ACC112 (cell line): ENCODE measurements around the gene MACROD2.

Source experiments
- H2AFZ ChIP-seq: fragments of 200-600 bp; sonication (generic); one replicate; pipeline ENCODE4 v1.6.0; 2017; ENCODE audit warnings: antibody characterized with exemption, low read length; ENCODE audit not compliant: unreplicated experiment
- H3K27ac ChIP-seq: fragments of 200-600 bp; sonication (generic); 2 replicates; pipeline ENCODE4 v1.5.1; 2014; ENCODE audit warnings: low read depth, mild to moderate bottlenecking, antibody characterized with exemption, low read length, moderate library complexity
- H3K27me3 ChIP-seq: fragments of 200-600 bp; sonication (generic); 2 replicates; pipeline ENCODE4 v1.6.1; 2014; ENCODE audit warnings: mild to moderate bottlenecking, antibody characterized with exemption, low read length, moderate library complexity, mixed read lengths; ENCODE audit not compliant: insufficient read depth
- H3K36me3 ChIP-seq: fragments of 200-600 bp; sonication (generic); 2 replicates; pipeline ENCODE4 v1.6.1; 2016; ENCODE audit warnings: mild to moderate bottlenecking, antibody characterized with exemption, low read length, moderate library complexity, mixed read lengths; ENCODE audit not compliant: insufficient read depth
- H3K4me1 ChIP-seq: fragments of 200-600 bp; sonication (generic); one replicate; pipeline ENCODE4 v1.6.1; 2016; ENCODE audit warnings: low read length, mixed read lengths; ENCODE audit not compliant: insufficient read depth, unreplicated experiment, control insufficient read depth
- H3K4me3 ChIP-seq: fragments of 200-600 bp; sonication (generic); 2 replicates; pipeline ENCODE4 v1.5.1; 2014; ENCODE audit warnings: mild to moderate bottlenecking, low read depth, low read length
- H3K79me2 ChIP-seq: fragments of 200-600 bp; sonication (generic); one replicate; pipeline ENCODE4 v1.6.0; 2016; ENCODE audit warnings: low read length; ENCODE audit not compliant: control insufficient read depth, unreplicated experiment, insufficient read depth

Gene MACROD2

GRCh38 chr20:14696478-14696877 is 701.2 kb downstream of the MACROD2 start:
- H3K27me3 ChIP-seq: no peaks in the 10 kb centered on the region
- H3K4me1 ChIP-seq: peaks cover 4% of the 10 kb centered on the region
- no peaks in the 10 kb centered on the region for H3K36me3 ChIP-seq
- H2AFZ ChIP-seq: no peak overlapping the region
- H3K79me2 ChIP-seq: no peaks in the 10 kb centered on the region
- no peak overlapping the region for H3K27ac ChIP-seq
- H3K4me3 ChIP-seq: no peak overlapping the region

- H3K4me1 ChIP-seq: peaks cover 4% of the 10 kb centered on the region
- H3K36me3 ChIP-seq: no peaks in the 10 kb centered on the region
- H3K27ac ChIP-seq: no peak overlapping the region
Measured at GRCh38 chr20:14696937-14697336, 701.6 kb downstream of the MACROD2 start.

GRCh38 chr20:14698125-14698524 is 702.8 kb downstream of the MACROD2 start:
- no peak overlapping the region for H3K27ac ChIP-seq
- H2AFZ ChIP-seq: no peak overlapping the region
- H3K27me3 ChIP-seq: no peaks in the 10 kb centered on the region
- no peaks in the 10 kb centered on the region for H3K79me2 ChIP-seq
- peaks cover 4% of the 10 kb centered on the region for H3K4me1 ChIP-seq
- H3K4me3 ChIP-seq: no peak overlapping the region
- H3K36me3 ChIP-seq: no peaks in the 10 kb centered on the region

More at GRCh38 chr20:14696937-14697336, 701.6 kb downstream of the MACROD2 start:
- no peaks in the 10 kb centered on the region for H3K79me2 ChIP-seq
- H3K4me3 ChIP-seq: no peak overlapping the region
- no peaks in the 10 kb centered on the region for H3K27me3 ChIP-seq
- H2AFZ ChIP-seq: no peak overlapping the region

GRCh38 chr20:14698605-14699373 is 703.5 kb downstream of the MACROD2 start:
- no peak overlapping the region for H3K4me3 ChIP-seq
- H3K27me3 ChIP-seq: no peaks in the 10 kb centered on the region
- H3K4me1 ChIP-seq: peaks cover 4% of the 10 kb centered on the region
- no peak overlapping the region for H3K27ac ChIP-seq
- no peaks in the 10 kb centered on the region for H3K36me3 ChIP-seq
- no peak overlapping the region for H2AFZ ChIP-seq
- H3K79me2 ChIP-seq: no peaks in the 10 kb centered on the region

- no peak overlapping the region for H3K4me3 ChIP-seq
- H3K4me1 ChIP-seq: peaks cover 4% of the 10 kb centered on the region
- no peak overlapping the region for H2AFZ ChIP-seq
- no peaks in the 10 kb centered on the region for H3K27me3 ChIP-seq
- H3K27ac ChIP-seq: no peak overlapping the region
- no peaks in the 10 kb centered on the region for H3K36me3 ChIP-seq
- no peaks in the 10 kb centered on the region for H3K79me2 ChIP-seq
Measured at GRCh38 chr20:14700639-14700960, 705.3 kb downstream of the MACROD2 start.

GRCh38 chr20:14701326-14701725 is 706.0 kb downstream of the MACROD2 start:
- no peak overlapping the region for H3K27ac ChIP-seq
- H3K27me3 ChIP-seq: no peaks in the 10 kb centered on the region
- no peaks in the 10 kb centered on the region for H3K36me3 ChIP-seq
- no peak overlapping the region for H3K4me3 ChIP-seq
- peaks cover 4% of the 10 kb centered on the region for H3K4me1 ChIP-seq
- H2AFZ ChIP-seq: no peak overlapping the region
- H3K79me2 ChIP-seq: no peaks in the 10 kb centered on the region

GRCh38 chr20:14706555-14706954 is 711.2 kb downstream of the MACROD2 start:
- Histone ChIP-seq H3K4me3 (no peak overlapping the region), H3K79me2 (no peaks in the 10 kb centered on the region), H2AFZ (no peak overlapping the region), H3K4me1 (no peaks in the 10 kb centered on the region), H3K27me3 (no peaks in the 10 kb centered on the region), H3K27ac (no peak overlapping the region), H3K36me3 (no peaks in the 10 kb centered on the region)

GRCh38 chr20:14707026-14707680 is 711.8 kb downstream of the MACROD2 start:
- Histone ChIP-seq H3K4me3 (no peak overlapping the region), H3K36me3 (no peaks in the 10 kb centered on the region), H3K4me1 (no peaks in the 10 kb centered on the region), H3K27me3 (no peaks in the 10 kb centered on the region), H2AFZ (no peak overlapping the region), H3K27ac (no peak overlapping the region), H3K79me2 (no peaks in the 10 kb centered on the region)

GRCh38 chr20:14707865-14708596 is 712.7 kb downstream of the MACROD2 start:
- Histone ChIP-seq H3K4me3 (no peak overlapping the region), H3K36me3 (no peaks in the 10 kb centered on the region), H2AFZ (no peak overlapping the region), H3K27ac (no peak overlapping the region), H3K79me2 (no peaks in the 10 kb centered on the region), H3K4me1 (peaks cover 7% of the 10 kb centered on the region), H3K27me3 (no peaks in the 10 kb centered on the region)

GRCh38 chr20:14709439-14709838 is 714.1 kb downstream of the MACROD2 start:
- no peaks in the 10 kb centered on the region for H3K27me3 ChIP-seq
- no peak overlapping the region for H2AFZ ChIP-seq
- no peak overlapping the region for H3K27ac ChIP-seq
- no peaks in the 10 kb centered on the region for H3K79me2 ChIP-seq
- H3K4me3 ChIP-seq: no peak overlapping the region
- peaks cover 8% of the 10 kb centered on the region for H3K4me1 ChIP-seq
- H3K36me3 ChIP-seq: no peaks in the 10 kb centered on the region
